Amniotic stem cell (primary cell): ENCODE results near the gene ADAMTS9.

Experiments
- DNase-seq: peaks from one replicate; lab custom pipeline; 2025; lab: John Stamatoyannopoulos, UW

Gene ADAMTS9

DNA sequence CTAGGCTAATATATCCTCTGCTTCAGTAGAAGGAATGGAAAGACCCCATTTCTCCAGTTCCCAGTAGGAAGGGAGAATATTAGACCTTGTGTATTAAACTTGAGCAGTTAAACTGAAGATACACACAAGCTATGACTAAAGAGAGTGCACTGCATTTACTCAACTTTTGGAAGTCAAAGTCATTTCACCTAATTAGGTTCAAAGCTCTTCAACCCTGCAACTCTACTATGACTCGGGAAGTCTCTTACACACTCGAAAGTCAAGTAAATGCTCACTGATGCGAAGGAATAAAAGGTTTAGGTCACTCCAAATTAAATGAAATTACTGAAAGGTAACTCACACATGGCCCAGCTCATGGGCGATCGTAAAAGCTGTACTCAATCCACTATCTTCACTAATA, 33.8 kb downstream of the ADAMTS9 start:
- no peak for DNase-seq

DNA sequence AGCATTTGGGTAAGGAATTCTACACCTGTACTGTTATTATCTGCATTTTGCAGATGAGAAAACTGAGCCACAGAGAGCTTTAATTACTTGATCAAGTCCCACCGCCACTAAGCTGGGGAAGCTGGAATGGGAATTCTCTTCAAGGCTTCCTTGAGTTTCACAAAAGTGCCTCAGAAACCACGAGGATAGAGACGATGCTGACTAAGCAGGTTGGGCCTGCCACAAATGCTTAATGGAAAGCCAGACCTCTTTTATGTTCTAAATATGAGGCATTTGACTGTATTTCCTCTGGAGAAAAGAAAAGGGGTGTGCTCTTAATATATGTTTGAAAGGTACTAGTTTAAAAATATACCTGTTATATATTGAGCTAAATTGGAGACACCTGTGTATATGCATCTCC, 34.7 kb downstream of the ADAMTS9 start:
- DNase-seq = no peak

DNA sequence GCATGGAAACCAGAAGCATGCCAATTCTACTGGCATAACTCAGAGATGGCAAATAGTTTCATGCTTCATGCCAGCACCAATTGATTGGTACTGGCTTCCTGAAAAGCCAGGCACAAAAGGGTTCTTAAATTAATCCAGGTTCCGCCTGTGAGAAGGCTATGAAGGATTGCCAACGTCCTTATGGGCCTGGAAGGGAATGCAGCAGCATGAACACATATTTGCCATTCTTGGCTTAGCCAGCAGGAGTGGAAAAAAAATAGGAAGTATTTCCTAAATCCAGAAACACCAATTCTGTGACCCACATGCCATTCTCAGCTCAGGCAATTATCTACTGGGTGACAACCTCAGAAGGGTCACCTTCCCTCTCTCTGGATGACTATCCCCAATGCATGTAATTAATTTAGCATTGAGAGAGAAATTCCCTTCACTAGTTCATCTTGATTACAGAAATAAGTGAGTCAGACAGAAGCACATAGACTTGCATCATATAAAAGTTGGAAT, 36.0 kb downstream of the ADAMTS9 start:
- DNase-seq = no peak

DNA sequence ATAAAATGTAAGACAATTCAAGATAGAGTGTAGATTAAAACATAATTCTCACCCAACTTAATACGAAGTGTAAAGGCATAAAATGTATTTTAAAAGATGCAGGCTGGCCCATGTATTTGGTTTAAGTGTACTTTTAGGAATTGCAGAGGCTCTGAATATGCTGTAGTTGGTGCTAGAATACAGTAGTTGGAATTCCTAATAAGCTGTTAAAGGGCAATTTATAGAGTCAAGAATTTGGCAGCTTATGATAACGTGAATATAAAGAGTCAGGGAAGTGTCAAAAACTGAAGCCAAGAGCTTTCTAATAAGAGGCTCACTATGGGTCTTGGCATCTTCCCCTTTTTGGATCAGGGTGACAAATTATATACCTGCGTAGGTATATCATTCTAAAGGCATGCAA, 36.5 kb downstream of the ADAMTS9 start:
- DNase-seq = no peak

DNA sequence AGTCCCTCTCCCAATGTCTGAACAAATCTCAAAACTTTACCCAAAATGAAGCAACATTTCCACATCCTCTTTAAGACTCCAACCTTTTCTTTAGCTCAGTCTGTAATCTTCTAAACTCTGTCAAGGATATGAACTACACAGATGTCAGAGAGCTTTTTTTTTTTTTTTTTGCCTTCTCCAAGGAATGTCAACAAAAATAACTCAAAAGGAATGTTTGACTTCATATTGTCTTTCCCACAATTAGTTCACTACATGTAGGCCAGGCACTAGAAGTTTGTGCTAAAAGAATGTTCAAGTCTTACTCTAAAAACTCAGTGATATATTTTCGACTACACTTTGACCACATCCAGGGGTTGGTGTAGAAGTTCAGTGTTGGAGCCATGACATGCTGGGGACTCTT, 37.1 kb downstream of the ADAMTS9 start:
- no peak for DNase-seq

DNA sequence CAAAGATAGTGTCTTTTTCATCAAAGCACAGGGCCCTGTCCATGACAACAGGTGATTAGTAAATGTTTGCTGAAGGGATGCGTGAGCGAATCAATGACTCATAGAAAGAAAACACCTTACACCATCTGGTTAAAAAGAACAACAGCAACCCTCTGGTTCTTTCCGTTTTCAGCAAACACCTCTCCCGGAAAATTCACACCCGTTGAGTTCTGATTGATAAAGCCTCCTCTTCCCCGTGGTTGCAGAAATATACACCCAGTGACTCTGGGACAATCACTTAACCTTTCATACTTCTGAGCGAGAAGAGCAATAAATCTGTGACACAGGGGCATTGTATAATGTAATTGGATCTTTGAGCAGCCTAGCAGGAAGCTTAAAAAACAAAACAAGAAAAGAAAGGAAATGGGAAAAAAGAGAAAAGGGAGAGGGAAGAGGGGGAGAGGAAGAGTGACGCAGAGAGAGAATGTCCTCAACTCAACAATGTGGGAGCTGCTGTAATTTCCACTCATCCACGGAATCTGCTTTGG, 37.6 kb downstream of the ADAMTS9 start:
- no peak for DNase-seq

DNA sequence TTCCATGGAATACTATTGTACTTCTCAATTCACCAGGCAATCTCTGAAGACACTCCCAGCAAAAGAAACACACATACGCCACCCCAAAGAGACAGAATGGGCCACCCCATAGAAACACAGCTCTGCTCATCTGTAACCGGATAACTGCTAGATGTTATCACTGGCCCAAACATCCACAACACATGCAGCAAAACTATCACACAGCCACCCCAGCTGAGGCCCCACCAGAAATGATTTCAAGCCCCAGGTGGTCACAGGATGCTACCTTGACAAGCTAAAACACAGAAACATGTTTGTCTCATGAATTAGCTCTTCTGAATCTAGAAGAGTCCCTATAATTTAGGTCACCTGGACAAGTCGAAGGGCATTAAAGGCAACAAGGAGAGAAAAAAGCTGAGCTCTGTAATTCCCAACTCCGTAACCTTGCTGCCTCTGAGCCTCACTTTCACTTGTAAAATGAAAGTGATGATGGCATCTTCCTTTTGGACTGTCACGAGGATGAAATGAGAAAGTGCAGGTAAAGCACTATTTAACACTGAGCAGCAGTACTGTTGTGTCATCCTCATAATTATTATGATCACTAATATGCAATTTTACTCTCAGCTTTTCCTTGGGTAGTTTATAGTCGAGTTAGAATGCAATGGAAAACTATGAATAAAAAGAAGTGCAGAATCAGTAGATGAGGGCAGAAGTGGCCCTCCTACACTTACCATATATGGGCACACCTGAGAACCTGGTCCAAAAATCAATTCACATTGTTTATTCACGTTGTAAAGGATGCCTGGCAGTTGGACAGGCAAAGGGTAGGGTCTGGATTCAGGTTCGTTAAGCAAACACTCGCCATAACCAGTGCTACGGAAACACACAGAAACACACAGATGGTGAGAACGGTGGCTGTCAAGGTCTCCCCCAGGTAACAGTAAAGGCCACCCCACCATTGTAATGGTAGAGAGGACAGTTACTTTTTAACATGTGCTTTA, 38.6 kb downstream of the ADAMTS9 start:
- no peak for DNase-seq

DNA sequence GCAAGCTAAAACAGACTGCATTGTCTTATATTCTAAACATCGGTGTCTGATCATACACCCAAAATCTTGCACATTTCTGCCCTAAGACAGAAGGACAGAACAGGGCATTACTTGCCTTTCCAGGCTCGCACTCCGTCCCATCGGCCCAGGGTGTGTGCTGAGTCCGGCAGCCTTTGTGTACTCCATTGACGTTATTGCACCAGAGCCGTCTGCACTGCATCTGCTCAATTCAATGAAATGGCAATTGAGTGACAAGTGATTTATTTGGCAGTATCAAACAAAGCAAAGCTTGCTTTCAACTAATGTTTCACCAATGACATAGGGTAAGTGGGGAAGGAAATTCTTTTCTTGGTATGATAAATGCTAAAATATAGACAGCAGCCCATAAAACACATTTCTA, 40.0 kb downstream of the ADAMTS9 start:
- DNase-seq = no peak

DNA sequence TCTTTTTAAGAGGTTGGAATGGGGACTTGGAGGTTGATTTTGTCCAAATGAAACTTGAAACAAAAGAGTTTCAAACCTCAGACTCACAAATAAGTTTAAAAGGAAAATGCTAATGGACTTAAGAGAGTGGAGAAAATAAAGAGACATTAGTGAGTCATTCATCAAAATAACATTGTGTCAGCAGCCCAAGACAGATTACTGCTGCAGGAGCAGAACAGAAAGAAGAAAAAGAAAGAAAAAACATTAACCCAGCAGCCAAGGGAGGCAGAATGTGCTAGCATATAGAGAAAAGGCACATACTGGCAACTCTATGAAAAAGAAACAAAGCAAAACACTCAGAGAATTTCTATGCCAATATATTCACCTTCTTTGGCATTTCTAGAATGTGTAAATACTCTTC, 42.6 kb downstream of the ADAMTS9 start:
- DNase-seq = no peak

DNA sequence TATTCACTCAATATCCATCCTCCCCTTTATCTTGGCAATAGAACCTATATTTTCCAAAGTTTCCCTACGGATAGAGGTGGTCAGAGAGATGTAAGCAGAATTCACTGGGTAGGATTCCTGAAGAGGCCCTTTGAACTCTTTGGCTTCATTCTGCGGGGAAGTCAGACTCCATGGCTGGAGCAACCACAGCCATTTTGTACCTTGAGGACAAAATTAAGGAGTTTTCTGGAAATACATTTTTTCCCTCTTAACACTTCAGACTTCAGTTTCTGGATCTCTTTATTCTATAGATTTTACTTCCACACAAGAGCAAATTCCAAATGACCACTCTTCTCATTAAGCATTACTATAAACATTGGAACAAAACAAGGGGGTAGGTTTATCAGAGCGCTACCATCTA, 43.3 kb downstream of the ADAMTS9 start:
- DNase-seq = no peak

DNA sequence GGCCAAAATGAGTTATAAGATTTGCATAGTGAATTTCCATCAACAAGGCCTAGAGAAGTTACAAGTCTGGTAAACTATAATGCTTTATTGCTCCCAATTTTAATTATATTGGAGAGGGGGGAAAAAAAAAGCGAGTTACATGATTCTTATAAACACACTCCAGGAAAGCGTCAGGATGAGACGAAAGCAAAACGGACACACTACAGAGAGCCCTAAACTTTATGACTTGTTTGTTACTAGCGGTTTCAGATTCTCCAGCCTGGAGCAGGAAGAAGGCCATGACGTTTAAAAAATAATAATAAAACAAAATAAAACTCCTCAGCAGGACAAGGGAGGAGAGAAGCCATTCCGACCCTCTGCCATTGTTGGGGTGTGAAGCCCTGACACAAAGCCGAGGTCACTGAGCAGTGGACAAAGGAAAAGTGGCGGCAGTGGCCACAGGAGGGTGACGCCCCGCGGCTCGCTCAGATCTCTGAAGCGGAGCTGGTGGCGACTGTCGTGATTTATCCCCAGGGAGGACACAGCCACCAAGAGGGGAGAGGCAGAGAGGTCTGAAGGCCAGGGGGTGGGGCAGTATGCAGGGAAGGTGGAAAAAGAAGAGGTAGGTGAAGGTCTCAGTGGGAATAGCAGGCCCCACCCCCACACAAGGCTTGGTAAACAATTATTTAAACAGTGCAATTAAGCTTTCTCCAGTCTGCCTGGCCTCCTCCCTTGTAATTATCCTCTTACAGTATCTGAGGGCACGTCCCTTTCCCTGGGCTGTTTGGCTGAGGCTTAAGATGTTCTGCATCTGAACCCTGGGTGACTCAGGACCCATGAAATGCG, 45.3 kb downstream of the ADAMTS9 start:
- DNase-seq = no peak

DNA sequence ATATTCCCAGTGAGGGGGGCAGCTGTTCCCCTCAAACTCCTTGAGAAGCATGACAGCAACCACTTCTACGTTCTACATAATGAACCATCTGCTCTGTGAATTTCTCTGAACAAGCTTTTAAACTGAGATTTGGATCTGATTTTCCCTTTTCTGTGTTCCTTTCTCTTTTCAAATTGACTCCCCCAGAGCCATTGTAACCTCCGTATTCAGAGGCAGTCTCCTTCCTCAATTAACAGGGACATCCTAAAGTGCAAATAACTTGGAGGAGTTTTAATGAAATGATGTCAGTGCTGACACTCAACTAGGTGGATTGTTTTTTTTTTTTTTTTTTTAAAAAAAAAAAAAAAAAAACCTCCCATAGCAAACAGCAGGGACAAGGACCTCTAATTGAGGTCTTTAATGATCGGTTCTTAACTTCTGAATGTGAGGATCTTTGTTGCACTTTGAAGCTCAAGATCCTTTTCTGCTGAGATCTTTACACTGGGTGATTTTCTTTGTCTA, 48.8 kb downstream of the ADAMTS9 start:
- no peak for DNase-seq

DNA sequence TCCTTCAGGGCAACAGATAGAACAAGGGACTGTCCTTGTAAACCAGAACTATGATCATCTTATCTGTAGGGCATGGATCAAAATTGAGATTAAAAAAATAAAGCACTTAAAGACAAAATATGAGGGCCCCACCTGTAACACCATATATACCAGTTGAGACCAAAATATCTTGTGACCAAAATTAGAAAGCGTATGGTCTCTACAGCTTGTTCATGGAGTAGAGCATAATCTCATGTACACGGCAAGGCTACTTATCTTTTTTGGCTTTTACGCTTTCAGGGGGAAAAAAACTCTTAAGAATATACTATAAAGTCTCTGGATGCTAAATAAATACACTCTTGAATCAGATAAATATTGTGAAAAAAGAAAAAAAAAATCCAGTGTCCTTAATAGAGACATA, 49.3 kb downstream of the ADAMTS9 start:
- DNase-seq = no peak

DNA sequence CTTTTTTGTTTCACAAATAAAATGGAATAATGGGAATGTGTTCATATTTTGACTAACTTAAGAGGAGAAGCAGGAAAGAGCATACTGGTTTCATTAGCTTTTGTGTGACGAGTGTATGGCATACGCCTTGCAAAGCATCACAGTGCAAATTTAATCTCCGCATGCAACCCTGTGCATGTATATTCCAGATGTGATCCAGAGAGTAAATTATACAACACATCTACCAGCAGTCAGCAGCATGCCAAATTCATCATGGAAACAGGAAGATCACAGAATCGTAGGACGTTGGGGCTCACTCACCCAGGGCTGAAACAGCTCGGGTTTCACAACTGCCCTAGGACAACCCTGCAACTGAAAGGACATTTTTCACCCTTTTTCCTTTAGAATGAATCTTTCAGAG, 53.4 kb downstream of the ADAMTS9 start:
- DNase-seq = no peak

DNA sequence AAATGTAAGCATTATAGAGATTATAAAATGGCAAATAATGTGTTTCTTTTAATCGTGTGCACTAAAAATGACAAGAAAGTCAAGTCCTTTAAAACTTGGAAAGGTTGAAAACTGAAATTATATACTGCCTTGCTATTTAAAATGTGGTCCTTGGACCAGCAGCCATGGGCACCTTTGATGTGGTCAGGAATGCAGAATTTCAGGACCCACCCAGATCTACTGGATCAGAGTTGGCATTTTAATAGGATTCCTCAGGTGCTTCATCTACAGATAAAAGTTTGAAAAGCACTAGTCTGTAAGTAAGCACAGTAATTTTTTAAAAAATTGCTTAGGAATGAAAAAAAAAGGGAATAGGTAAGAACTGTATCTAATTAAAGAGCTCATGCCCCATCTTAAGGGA, 55.8 kb downstream of the ADAMTS9 start:
- DNase-seq = no peak

DNA sequence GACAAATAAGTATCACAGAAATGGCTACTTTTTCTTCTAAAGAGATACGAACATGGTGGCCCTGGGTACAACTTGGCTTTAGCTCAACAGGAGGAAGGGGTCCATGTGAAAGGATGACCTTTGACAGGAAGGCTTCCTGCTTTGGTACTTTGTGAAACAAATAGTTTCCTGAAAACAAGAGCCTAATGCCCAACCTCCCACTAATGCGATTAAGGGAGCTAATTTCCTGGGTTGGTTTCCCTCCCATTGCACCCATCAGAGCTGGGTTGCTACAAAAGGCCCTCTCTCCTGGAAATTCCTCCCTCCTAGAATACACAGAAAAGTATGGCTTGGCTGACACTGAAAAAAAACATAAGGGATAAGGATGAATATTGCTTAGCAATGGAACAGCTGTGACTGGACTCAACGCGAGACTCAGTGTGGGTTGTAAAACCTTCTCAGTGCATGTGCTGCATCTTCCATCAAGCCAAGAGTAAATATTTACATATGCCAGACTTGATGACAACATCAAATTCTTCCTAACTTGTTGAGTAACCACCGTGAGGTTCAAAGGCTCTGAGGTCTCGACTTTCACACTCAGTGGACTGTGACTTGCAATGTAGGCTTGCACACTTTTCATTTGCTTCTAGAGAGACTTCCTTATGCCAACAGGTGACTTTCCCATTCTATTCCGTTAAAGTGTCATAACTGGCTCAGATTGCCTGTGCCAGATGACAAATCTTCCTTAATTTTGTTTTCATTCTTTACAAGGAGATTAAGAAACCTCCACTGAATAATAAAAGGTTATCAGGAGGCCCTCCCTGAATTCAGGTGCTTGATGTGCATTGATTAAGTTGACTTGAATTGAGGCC, 60.1 kb downstream of the ADAMTS9 start:
- DNase-seq = no peak

DNA sequence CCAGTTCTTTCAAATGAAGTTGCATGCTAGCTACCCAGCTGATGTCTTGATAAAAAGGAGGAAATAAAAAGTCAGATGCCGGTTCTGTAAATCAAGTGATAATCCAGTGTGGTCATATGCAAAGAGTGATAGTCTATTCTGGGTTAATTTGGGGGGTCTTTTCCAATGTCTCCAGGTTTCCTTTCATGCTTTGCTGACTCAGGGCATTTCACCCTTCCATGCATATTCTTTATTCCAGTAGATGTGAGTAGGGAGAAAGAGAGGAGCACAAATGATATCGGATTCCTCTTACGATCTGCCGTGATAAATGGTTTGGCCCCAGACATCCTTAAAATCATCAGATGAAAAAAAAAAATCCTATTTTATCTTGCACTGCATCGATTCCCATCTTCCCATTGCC, 60.8 kb downstream of the ADAMTS9 start:
- DNase-seq = no peak

DNA sequence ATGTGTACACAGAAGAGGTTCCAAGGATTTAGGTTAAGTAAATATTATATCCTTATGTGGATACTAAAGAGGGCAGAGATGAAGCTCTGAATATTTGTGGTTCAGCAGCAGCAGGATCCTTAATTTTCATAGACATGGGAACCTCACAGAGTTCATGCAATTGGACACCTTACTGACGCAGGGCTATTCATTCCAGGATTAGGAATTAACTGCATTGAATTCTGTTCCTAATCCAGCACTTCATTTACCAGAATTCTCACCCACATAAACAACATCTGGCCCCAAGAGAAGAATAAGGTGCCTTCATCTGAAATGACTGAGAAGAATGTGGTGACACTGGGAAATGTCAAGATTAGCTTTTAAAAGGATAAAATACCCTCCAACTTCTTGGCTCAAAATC, 62.4 kb downstream of the ADAMTS9 start:
- DNase-seq = no peak

DNA sequence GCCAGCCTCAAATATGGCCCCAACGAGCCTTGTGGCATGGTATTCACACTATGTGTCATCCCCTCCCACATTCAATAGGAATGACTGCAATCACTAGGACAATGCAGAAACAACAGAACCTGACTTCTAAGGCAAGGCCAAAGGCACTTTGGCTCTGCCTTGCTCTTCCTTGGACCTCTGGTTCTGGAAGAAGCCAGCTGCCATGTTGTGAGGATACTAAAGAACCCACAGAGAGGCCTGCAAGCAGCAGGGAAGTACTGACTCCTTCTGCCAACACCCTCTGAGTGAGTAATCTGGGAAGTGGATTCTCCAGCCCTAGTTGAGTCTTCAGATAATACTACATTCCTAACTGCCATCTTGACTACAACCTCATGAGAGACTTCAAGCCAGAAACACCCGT, 64.7 kb downstream of the ADAMTS9 start:
- DNase-seq = no peak

DNA sequence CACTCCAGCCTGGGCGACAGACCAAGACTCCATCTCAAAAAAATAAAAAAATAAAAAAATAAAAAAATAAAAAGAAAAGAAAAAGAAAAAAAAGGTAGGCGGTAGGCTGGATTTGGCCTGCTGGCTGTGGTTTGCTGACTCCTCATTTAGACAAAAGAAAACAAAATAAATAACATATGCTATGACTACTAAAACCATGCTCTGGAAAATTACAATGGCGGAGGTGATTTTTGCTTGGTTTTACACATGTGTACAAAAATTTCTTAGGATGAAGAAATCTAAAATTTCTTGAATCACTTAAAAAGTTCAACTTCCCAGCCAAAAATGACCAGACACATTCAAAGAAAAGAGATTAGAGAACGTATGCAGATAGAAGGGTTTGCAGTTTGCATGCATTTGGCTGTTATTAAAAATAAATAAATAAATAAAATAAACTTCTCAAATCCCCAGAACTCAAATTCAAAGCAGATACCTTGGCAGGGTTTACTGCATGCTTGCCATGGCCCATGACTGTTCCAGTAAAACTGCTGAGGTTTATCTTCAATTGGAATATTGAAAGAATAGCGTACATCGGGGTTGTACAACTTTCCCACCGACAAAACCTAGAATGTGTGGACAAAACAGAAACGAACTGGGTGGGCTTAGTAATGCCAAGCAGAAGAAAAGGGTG, 65.9 kb downstream of the ADAMTS9 start:
- no peak for DNase-seq

DNA sequence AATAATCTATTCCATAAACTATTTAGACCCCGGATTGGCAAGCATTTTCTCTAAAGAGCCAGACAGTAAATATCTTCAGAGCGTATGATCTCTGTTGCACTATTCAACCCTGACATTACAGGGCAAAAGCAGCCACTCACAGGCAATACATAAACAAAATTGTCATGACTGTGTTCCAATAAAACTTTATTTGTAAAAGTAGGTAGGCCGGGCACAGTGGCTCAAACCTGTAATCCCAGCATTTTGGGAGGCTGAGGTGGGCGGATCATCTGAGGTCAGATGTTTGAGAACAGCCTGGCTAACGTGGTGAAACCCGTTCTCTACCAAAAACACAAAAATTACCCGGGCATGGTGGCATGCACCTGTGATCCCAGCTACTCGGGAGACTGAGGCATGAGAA, 66.5 kb downstream of the ADAMTS9 start:
- no peak for DNase-seq
